Caco-2 (cell line): ENCODE measurements around the gene PGM2. TPM values are rescaled to one million over a fixed set of nuclear protein-coding genes. Genes with fewer than 3 reads are reported as not detected.

Experiments
- BruUV-seq: library from RNA; stranded (reverse); fragments of 400-500 nt; replicated peaks from 2 replicates; lab custom pipeline; 2021; lab: Mats Ljungman, UMichigan
- CTCF ChIA-PET: fragments of 300-600 bp; sonication (Branson Sonifier 250); formaldehyde crosslinking; loops from one replicate; lab custom pipeline; 2022; ENCODE audit warnings: antibody characterized with exemption; lab: Charles Lee
- POLR2A ChIA-PET: fragments of 300-600 bp; sonication (Branson Sonifier 250); formaldehyde crosslinking; loops from one replicate; lab custom pipeline; 2022; ENCODE audit warnings: antibody characterized with exemption; lab: Charles Lee
- DNase-seq, 2 experiments: peaks; one replicate each; pipeline versions ENCODE4 v3.0.0 to v3.0.0-alpha.2; 2020 to 2022
- H3K27me3 ChIP-seq: replicated peaks from 2 replicates; pipeline ENCODE4 v1.6.0; 2011; ENCODE audit warnings: low read length; ENCODE audit not compliant: control insufficient read depth, insufficient read depth
- H3K36me3 ChIP-seq: 2 replicates; pipeline ENCODE4 v1.5.1; 2011; ENCODE audit warnings: low read length; ENCODE audit not compliant: control insufficient read depth, insufficient read depth
- H3K4me1 ChIP-seq: fragments of 250-450 bp; sonication (Bioruptor Pico); 2 replicates; pipeline ENCODE4 v1.5.1; 2020; ENCODE audit warnings: mild to moderate bottlenecking
- H3K4me3 ChIP-seq: 2 replicates; pipeline ENCODE4 v1.5.1; 2011; ENCODE audit warnings: low read depth, mild to moderate bottlenecking, control low read depth, low read length
- H3K9me3 ChIP-seq: fragments of 250-450 bp; sonication (Bioruptor Pico); 2 replicates; pipeline ENCODE4 v1.5.1; 2020; ENCODE audit warnings: mild to moderate bottlenecking, moderate library complexity
- H3K27ac Mint-ChIP-seq: one replicate; pipeline ENCODE4 v1.8.0; 2022; ENCODE audit warnings: mixed read lengths; ENCODE audit not compliant: unreplicated experiment
- H3K27me3 Mint-ChIP-seq: one replicate; pipeline ENCODE4 v1.8.0; 2022; ENCODE audit warnings: mixed read lengths; ENCODE audit not compliant: insufficient read depth, unreplicated experiment
- H3K36me3 Mint-ChIP-seq: one replicate; pipeline ENCODE4 v1.8.0; 2022; ENCODE audit warnings: mild to moderate bottlenecking, mixed read lengths; ENCODE audit not compliant: insufficient read depth, unreplicated experiment
- H3K4me1 Mint-ChIP-seq: one replicate; pipeline ENCODE4 v1.8.0; 2022; ENCODE audit warnings: low read depth, mixed read lengths; ENCODE audit not compliant: unreplicated experiment
- H3K4me3 Mint-ChIP-seq: one replicate; pipeline ENCODE4 v1.8.0; 2022; ENCODE audit warnings: mild to moderate bottlenecking, moderate library complexity, mixed read lengths; ENCODE audit not compliant: unreplicated experiment
- H3K9me3 Mint-ChIP-seq: one replicate; pipeline ENCODE4 v1.8.0; 2022; ENCODE audit warnings: mixed read lengths; ENCODE audit not compliant: unreplicated experiment
- intact Hi-C: fragments of 100-400 bp; cut with micrococcal nuclease; formaldehyde crosslinking; loops from one replicate; pipeline ENCODE4 v1.10.0; 2022; ENCODE audit not compliant: unreplicated experiment
- total RNA-seq: library from RNA; stranded (reverse); gene quantifications from 2 replicates; pipeline ENCODE4 v1.2.3, GENCODE V29; 2022
- TF ChIP-seq, protein P1 (sequence below), 2 experiments: fragments of 200-600 bp in 1 of 2; IDR thresholded peaks; 1 replicate in 1 of 2; 2 replicates in 1 of 2; pipeline versions ENCODE4 v1.5.1 to v1.8.0; 2011 to 2022; ENCODE audit warnings: antibody characterized with exemption in 1 of 2, control low read depth in 1 of 2, inconsistent platforms in 1 of 2, low read depth in 1 of 2, low read length in 1 of 2, mild to moderate bottlenecking in 1 of 2, moderate library complexity in 1 of 2; ENCODE audit not compliant: insufficient read depth in 1 of 2, severe bottlenecking in 1 of 2, unreplicated experiment in 1 of 2

The PGM2 gene
- total RNA-seq, 1 experiment from 2014 or later, result 33.4 TPM

DNA sequence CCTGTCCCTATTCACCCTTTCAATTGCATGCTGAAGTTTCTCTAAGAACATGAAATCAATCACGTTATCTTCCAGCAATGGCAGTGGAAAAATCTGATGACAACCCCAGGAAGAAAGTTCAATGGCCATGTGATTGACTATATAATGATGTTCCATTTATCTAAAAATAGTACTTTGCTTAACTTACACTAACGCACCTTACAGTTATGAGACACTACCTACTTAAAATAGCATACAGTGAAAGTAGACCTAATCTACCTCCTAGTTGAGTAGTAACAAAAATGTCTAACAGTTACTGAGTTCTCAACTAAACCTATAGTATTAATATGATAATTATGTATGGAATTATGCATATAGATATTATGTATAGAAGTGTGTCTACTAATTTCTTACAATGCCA, 28.6 kb upstream of the PGM2 start:
- Histone ChIP-seq H3K4me1 (no peaks in the 10 kb centered on the region), H3K9me3 (no peaks in the 10 kb centered on the region), H3K27me3 (no peaks in the 10 kb centered on the region), H3K4me3 (no peak overlapping the region), H3K36me3 (no peaks in the 10 kb centered on the region)
- CTCF ChIA-PET, result no interaction called here
- peaks cover 11% of the 10 kb centered on the region for H3K4me1 Mint-ChIP-seq
- no TSS peak for BruUV-seq
- no peak for DNase-seq
- TF ChIP-seq, protein P1, sequence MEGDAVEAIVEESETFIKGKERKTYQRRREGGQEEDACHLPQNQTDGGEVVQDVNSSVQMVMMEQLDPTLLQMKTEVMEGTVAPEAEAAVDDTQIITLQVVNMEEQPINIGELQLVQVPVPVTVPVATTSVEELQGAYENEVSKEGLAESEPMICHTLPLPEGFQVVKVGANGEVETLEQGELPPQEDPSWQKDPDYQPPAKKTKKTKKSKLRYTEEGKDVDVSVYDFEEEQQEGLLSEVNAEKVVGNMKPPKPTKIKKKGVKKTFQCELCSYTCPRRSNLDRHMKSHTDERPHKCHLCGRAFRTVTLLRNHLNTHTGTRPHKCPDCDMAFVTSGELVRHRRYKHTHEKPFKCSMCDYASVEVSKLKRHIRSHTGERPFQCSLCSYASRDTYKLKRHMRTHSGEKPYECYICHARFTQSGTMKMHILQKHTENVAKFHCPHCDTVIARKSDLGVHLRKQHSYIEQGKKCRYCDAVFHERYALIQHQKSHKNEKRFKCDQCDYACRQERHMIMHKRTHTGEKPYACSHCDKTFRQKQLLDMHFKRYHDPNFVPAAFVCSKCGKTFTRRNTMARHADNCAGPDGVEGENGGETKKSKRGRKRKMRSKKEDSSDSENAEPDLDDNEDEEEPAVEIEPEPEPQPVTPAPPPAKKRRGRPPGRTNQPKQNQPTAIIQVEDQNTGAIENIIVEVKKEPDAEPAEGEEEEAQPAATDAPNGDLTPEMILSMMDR (IDR thresholded peaks at IDR 0.05; ENCODE audit: insufficient read depth in 1 of 2, low read depth in 1 of 2, low read length in 1 of 2, severe bottlenecking in 1 of 2, unreplicated experiment in 1 of 2), result no peak
- POLR2A ChIA-PET, result no interaction called here
- no peak overlapping the region for H3K27ac Mint-ChIP-seq
- intact Hi-C loops, result no loop called here
- H3K4me3 Mint-ChIP-seq, result no peak overlapping the region
- no peaks in the 10 kb centered on the region for H3K36me3 Mint-ChIP-seq
- no peaks in the 10 kb centered on the region for H3K27me3 Mint-ChIP-seq
- H3K9me3 Mint-ChIP-seq, result peaks cover 10% of the 10 kb centered on the region

DNA sequence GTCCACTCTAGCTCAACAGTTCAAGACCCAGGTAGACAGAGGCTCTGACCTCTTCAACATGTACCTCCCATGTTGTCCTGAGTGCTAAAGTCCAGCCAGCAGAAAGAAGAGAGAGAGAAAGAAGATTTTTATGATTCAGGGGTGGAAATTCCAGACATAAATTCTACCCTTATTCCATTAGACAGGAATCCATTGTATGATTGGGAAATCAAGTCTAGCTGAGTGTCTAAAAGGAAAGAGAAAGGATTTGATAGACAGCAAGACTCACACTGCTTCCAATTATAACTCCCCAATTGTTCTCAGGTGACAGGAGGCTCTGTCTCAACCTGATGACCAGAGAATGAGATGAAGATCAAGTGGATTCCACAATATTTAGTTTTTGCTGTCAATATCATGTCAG, 27.9 kb upstream of the PGM2 start:
- Mint-ChIP-seq H3K4me3 (no peak overlapping the region), H3K27ac (no peak overlapping the region), H3K27me3 (no peaks in the 10 kb centered on the region), H3K36me3 (no peaks in the 10 kb centered on the region), H3K4me1 (peaks cover 11% of the 10 kb centered on the region), H3K9me3 (peaks cover 10% of the 10 kb centered on the region)
- H3K9me3 ChIP-seq, result no peaks in the 10 kb centered on the region
- H3K4me3 ChIP-seq, result no peak overlapping the region
- no peaks in the 10 kb centered on the region for H3K4me1 ChIP-seq
- no TSS peak for BruUV-seq
- no peaks in the 10 kb centered on the region for H3K27me3 ChIP-seq
- DNase-seq, result no peak
- no peaks in the 10 kb centered on the region for H3K36me3 ChIP-seq
- TF ChIP-seq, protein P1 (IDR thresholded peaks at IDR 0.05; ENCODE audit: insufficient read depth in 1 of 2, low read depth in 1 of 2, low read length in 1 of 2, severe bottlenecking in 1 of 2, unreplicated experiment in 1 of 2), result no peak
- ChIA-PET CTCF (no interaction called here), POLR2A (no interaction called here)
- intact Hi-C loops, result no loop called here

DNA sequence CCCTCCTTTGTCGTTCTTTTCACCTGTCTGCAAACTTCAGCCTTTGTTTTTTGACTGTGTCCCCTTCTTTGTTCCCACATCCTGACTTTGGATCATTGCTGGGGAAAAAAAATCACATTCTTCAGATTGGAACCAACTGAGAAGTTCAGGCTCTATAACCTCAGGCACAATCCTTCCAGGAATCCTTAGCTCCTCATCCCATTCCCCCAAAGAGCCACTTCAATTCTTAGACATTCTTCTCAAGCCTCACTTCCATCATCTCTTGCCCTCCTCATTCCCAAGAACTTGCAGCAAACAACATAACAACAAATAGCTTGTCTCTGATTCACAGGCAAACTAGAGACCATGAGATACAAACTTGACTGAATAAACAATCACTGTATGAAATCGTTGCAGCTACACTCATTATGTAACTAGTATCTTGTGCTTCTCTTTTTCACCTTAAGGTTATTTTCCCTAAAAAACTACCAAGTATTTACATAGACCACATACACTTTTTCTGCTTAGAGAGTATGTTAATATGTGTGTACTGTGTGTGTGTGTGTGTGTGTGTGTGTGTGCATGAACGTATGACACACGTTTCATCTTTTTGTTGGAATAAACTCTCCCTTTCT, 26.4 kb upstream of the PGM2 start:
- BruUV-seq, result no TSS peak
- H3K4me3 ChIP-seq, result no peak overlapping the region
- no peaks in the 10 kb centered on the region for H3K9me3 ChIP-seq
- H3K4me1 ChIP-seq, result no peaks in the 10 kb centered on the region
- H3K9me3 Mint-ChIP-seq, result peaks cover 10% of the 10 kb centered on the region
- TF ChIP-seq, protein P1 (IDR thresholded peaks at IDR 0.05; ENCODE audit: insufficient read depth in 1 of 2, low read depth in 1 of 2, low read length in 1 of 2, severe bottlenecking in 1 of 2, unreplicated experiment in 1 of 2), result no peak
- ChIA-PET CTCF (no interaction called here), POLR2A (no interaction called here)
- H3K36me3 Mint-ChIP-seq, result no peaks in the 10 kb centered on the region
- no peaks in the 10 kb centered on the region for H3K36me3 ChIP-seq
- intact Hi-C loops, result loop anchor here (5.0 kb wide), 2 partner anchors 113 to 177 kb away; partner anchors contain the start of gene RELL1
- peaks cover 11% of the 10 kb centered on the region for H3K4me1 Mint-ChIP-seq
- H3K4me3 Mint-ChIP-seq, result no peak overlapping the region
- H3K27me3 Mint-ChIP-seq, result no peaks in the 10 kb centered on the region
- DNase-seq, result no peak
- no peaks in the 10 kb centered on the region for H3K27me3 ChIP-seq
- H3K27ac Mint-ChIP-seq, result no peak overlapping the region
